Keratinocyte (primary cell): ENCODE measurements around the gene FAM170B. TPM values are rescaled to one million over a fixed set of nuclear protein-coding genes. Genes with fewer than 3 reads are reported as not detected.

ENCODE experiments used
- DNase-seq: peaks from one replicate; pipeline ENCODE4 v3.0.0-alpha.2; 2011; ENCODE audit warnings: low read depth, missing footprints, low spot score
- FAIRE-seq: peaks from 2 replicates; lab custom pipeline; 2011; peaks lifted over from hg19 to GRCh38; lab: Jason Lieb, UNC
- H2AFZ ChIP-seq: 2 replicates; pipeline ENCODE4 v1.6.0; 2012; ENCODE audit warnings: low read length, control low read depth, inconsistent platforms; ENCODE audit not compliant: control insufficient read depth
- H3K27ac ChIP-seq: 2 replicates; pipeline ENCODE4 v1.5.1; 2011; ENCODE audit warnings: low read length; ENCODE audit not compliant: control insufficient read depth, insufficient read depth
- H3K27me3 ChIP-seq: 3 replicates; pipeline ENCODE4 v1.6.0; 2011; ENCODE audit warnings: low read length; ENCODE audit not compliant: control insufficient read depth, insufficient read depth; ENCODE audit errors: extremely low read depth
- H3K36me3 ChIP-seq, 2 experiments: 2 replicates in 1 of 2; 3 replicates in 1 of 2; pipeline ENCODE4 v1.5.1; 2011; ENCODE audit warnings: low read length in 2 of 2, mild to moderate bottlenecking in 1 of 2; ENCODE audit not compliant: control insufficient read depth in 2 of 2, insufficient read depth in 2 of 2; ENCODE audit errors: extremely low read depth in 1 of 2
- H3K4me1 ChIP-seq: 3 replicates; pipeline ENCODE4 v1.5.1; 2011; ENCODE audit warnings: low read length; ENCODE audit not compliant: control insufficient read depth, insufficient read depth; ENCODE audit errors: extremely low read depth
- H3K4me2 ChIP-seq: 3 replicates; pipeline ENCODE4 v1.6.0; 2011; ENCODE audit warnings: low read depth, low read length; ENCODE audit not compliant: control insufficient read depth, insufficient read depth; ENCODE audit errors: extremely low read depth
- H3K4me3 ChIP-seq, 3 experiments: fragments of 200-600 bp in 1 of 3; sonication (generic) in 1 of 3; 2 replicates in 2 of 3; 3 replicates in 1 of 3; pipeline ENCODE4 v1.5.1; 2011 to 2016; ENCODE audit warnings: low read length in 3 of 3, mild to moderate bottlenecking in 3 of 3, control low read depth in 2 of 3, inconsistent platforms in 1 of 3, low read depth in 1 of 3, mixed read lengths in 1 of 3, mixed run types in 1 of 3, moderate library complexity in 1 of 3; ENCODE audit not compliant: control insufficient read depth in 2 of 3, insufficient read depth in 2 of 3; ENCODE audit errors: extremely low read depth in 1 of 3
- H3K79me2 ChIP-seq: 2 replicates; pipeline ENCODE4 v1.6.0; 2012; ENCODE audit warnings: low read length; ENCODE audit not compliant: control insufficient read depth, insufficient read depth
- H3K9ac ChIP-seq: 3 replicates; pipeline ENCODE4 v1.6.0; 2011; ENCODE audit warnings: low read length; ENCODE audit not compliant: control insufficient read depth, insufficient read depth; ENCODE audit errors: extremely low read depth
- H3K9me1 ChIP-seq: 3 replicates; pipeline ENCODE4 v1.6.0; 2011; ENCODE audit warnings: low read length; ENCODE audit not compliant: control insufficient read depth, insufficient read depth; ENCODE audit errors: extremely low read depth
- H3K9me3 ChIP-seq: 2 replicates; pipeline ENCODE4 v1.5.1; 2012; ENCODE audit warnings: low read depth, low read length; ENCODE audit not compliant: control insufficient read depth
- H4K20me1 ChIP-seq: 3 replicates; pipeline ENCODE4 v1.6.0; 2011; ENCODE audit warnings: low read length; ENCODE audit not compliant: control insufficient read depth, insufficient read depth; ENCODE audit errors: extremely low read depth
- CTCF ChIP-seq, 3 experiments: IDR thresholded peaks in 1 of 3; conservative IDR thresholded peaks in 1 of 3; optimal IDR thresholded peaks in 1 of 3; 2 replicates in 2 of 3; 3 replicates in 1 of 3; pipeline versions ENCODE3 to v1.5.1; 2011; ENCODE audit warnings: low read length in 3 of 3, mild to moderate bottlenecking in 3 of 3, moderate library complexity in 2 of 3, control low read depth in 1 of 3, inconsistent platforms in 1 of 3; ENCODE audit not compliant: insufficient read depth in 2 of 3; ENCODE audit errors: extremely low read depth in 1 of 3
- EZH2 ChIP-seq: IDR thresholded peaks from one replicate; pipeline ENCODE4 v1.6.1; 2012; ENCODE audit warnings: inconsistent platforms, mild to moderate bottlenecking, low read length, moderate library complexity
- dilution Hi-C: fragments of 300-500 bp; cut with MboI; formaldehyde crosslinking; loops from one replicate; pipeline ENCODE4 v1.7.0; 2020; ENCODE audit warnings: low sequenced_read_pairs; ENCODE audit not compliant: extremely low pct_ligation_motif_present
- polyA plus RNA-seq, 5 experiments: library from polyadenylated mRNA; depleted of rRNA in 3 of 5; stranded (reverse) in 3 of 5; stranded (forward) in 1 of 5; unstranded in 1 of 5; fragments of >200 nt; gene quantifications; 1 replicate in 1 of 5; 2 replicates in 3 of 5; 3 replicates in 1 of 5; pipeline versions ENCODE4 v1.2.1 to v1.2.3, GENCODE V29; 2011 to 2012; ENCODE audit warnings: missing spikeins in 2 of 5, low read depth in 1 of 5, low replicate concordance in 1 of 5

FAM170B gene
- polyA plus RNA-seq, 1 donor (not counting 4 experiments of a cell fraction or from before 2014, with no cell fraction given) = not detected

- no peak for TF ChIP-seq CTCF (optimal IDR thresholded peaks at IDR 0.05 in 1 of 3, IDR thresholded peaks at IDR 0.05 in 1 of 3, conservative IDR thresholded peaks at IDR 0.05 in 1 of 3; ENCODE audit: extremely low read depth in 1 of 3, insufficient read depth in 2 of 3, low read length in 3 of 3)
- no peak for TF ChIP-seq EZH2
- H3K79me2 ChIP-seq = no peaks in the 10 kb centered on the region
- no peaks in the 10 kb centered on the region for H3K9me1 ChIP-seq
- dilution Hi-C loops = no loop called here
- no peak overlapping the region for H3K9ac ChIP-seq
- H3K4me1 ChIP-seq = no peaks in the 10 kb centered on the region
- no peak overlapping the region for H3K4me3 ChIP-seq
- H3K4me2 ChIP-seq = no peak overlapping the region
- H3K36me3 ChIP-seq = no peaks in the 10 kb centered on the region
- H3K27ac ChIP-seq = no peak overlapping the region
- H3K27me3 ChIP-seq = no peaks in the 10 kb centered on the region
- DNase-seq (no peak), FAIRE-seq (no peak)
- H3K9me3 ChIP-seq = no peaks in the 10 kb centered on the region
- H2AFZ ChIP-seq = no peak overlapping the region
- no peaks in the 10 kb centered on the region for H4K20me1 ChIP-seq
These were observed 32.9 kb upstream of the FAM170B start for GRCh38 chr10:49166484-49167400.

GRCh38 chr10:49165821-49166483 lies 32.1 kb upstream of the FAM170B start:
- no peak for TF ChIP-seq EZH2
- no peak for TF ChIP-seq CTCF (optimal IDR thresholded peaks at IDR 0.05 in 1 of 3, IDR thresholded peaks at IDR 0.05 in 1 of 3, conservative IDR thresholded peaks at IDR 0.05 in 1 of 3; ENCODE audit: extremely low read depth in 1 of 3, insufficient read depth in 2 of 3, low read length in 3 of 3)
- no peak for FAIRE-seq
- dilution Hi-C loops = no loop called here

More at GRCh38 chr10:49165821-49166483, 32.1 kb upstream of the FAM170B start:
- H3K4me2 ChIP-seq = no peak overlapping the region
- no peak for DNase-seq
- no peaks in the 10 kb centered on the region for H3K9me1 ChIP-seq
- no peak overlapping the region for H3K27ac ChIP-seq
- no peaks in the 10 kb centered on the region for H3K9me3 ChIP-seq
- no peaks in the 10 kb centered on the region for H3K36me3 ChIP-seq
- no peak overlapping the region for H3K4me3 ChIP-seq
- H3K27me3 ChIP-seq = no peaks in the 10 kb centered on the region
- H2AFZ ChIP-seq = no peak overlapping the region
- no peaks in the 10 kb centered on the region for H4K20me1 ChIP-seq
- H3K9ac ChIP-seq = no peak overlapping the region
- H3K4me1 ChIP-seq = no peaks in the 10 kb centered on the region
- H3K79me2 ChIP-seq = no peaks in the 10 kb centered on the region
